ENCODE measurements around the gene SH2D1A. TPM values are rescaled to one million over a fixed set of nuclear protein-coding genes. Genes with fewer than 3 reads are reported as not detected.
"Not testable (repeated sequence)": the region's sequence is repeated elsewhere in the genome, so short reads cannot be mapped to it uniquely, and the experiment has no call there.

The SH2D1A gene
- total RNA-seq, 1 experiment from 2014 or later, result not detected

GRCh38 chrX:124354648-124355047, 8.3 kb downstream of the SH2D1A start:
- no peak for DNase-seq (ENCODE audit: low spot score)

DNA sequence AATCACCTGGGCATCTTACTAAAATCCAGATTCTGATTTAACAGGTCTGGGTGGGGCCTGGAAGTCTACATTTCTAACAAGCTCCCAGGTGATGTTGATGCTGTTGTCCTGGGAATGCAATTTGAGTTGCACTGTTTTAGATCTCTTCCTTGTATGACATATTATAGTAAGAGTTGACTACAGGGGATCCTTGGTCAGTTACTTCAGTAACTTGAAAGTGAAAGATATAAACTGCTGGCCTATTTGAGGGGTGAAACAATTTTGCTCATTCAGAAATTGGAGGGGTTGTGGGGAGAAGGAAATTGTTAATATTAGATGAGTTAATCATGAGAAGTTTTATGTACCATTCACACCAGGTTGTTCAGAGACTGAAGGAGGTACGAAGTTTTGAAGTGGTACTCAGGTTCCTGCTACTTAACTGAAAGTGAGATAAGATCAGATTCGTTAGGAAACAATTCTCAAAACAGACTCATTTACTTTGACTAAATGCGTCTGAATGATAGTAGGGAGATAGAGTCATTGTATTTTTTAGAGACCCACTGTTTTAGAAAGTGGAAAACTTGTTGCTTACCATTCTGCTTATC, 12.5 kb downstream of the SH2D1A start:
- no peak for DNase-seq (ENCODE audit: low spot score)

- no peak for DNase-seq (ENCODE audit: low spot score)
Measured at GRCh38 chrX:124362072-124362471, 15.7 kb downstream of the SH2D1A start.

DNA sequence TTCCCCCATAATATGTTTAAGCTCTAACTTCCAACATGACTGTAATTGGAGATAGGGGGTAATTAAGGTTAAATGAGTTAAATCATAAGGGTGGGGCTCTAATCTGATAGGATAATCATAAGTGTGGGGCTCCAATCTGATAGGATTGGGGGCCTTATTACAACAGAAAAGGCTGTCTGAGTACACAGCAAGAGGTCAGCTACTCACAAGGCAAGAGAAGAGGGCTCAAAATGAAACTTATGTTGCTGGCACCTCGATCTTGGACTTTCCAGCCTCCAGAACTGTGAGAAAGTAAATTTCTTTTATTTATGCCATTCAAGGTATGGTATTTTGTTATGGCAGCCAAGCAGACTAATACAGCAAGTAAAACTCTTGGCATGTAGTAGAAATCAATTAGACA, 16.4 kb downstream of the SH2D1A start:
- DNase-seq (ENCODE audit: low spot score), result no peak

DNA sequence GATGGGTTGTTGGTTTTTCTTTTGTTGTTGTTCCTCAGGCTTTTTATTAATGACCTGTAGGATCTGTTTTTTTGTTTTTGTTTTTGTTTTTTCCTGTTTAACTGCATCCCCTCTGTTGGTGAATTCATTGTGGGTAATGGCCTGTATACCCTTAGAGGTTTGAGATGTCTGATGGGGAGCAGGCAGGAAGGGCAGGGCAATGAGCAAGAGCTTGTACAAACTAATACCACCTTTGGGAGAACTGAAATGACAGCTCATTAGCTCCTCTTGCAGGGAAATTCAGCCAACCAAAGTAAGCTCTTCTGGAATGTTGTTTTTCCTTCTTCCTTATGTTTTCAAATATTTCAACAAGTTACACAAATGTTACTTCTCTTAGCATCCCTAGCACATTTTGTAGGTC, 23.4 kb downstream of the SH2D1A start:
- DNase-seq (ENCODE audit: low spot score), result no peak

DNA sequence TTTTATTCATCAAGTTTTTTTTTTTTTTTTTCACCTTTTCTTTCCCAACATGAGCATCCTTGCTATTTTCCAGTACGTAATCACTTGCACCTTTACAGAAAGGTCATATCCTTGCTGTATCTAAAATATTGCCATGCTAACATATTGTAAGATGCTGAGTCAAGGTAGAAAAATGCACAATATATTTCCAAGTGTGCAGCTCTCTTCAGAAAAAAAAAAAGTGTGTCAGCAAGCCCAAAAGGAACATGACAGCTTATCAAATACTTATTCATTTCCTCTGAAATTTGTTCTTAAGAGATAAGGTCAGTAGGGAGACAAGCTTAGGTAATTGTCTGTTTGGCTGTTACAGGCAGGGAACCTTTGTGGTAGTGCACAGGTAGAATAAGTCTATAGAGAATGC, 27.0 kb downstream of the SH2D1A start:
- no peak for DNase-seq (ENCODE audit: low spot score)

DNA sequence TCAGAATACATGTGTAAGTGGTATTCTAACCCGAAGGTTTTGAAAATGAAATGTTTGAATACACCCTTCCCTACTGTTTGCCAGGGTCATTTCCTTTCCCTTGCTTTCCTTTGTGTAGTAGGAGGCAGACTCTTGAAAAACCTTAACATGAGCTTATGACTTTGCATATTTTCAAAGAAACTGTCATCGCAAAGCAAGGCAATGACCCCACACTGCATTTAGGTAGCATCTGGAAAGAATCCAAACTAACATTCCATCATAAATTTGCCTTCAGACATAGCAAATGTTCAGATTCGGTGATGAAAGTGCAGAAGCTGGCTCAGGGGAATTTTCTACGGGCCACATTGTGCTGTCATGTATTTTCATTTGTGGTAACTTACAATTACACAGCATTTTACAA, 32.3 kb downstream of the SH2D1A start:
- DNase-seq (ENCODE audit: low spot score), result no peak

DNA sequence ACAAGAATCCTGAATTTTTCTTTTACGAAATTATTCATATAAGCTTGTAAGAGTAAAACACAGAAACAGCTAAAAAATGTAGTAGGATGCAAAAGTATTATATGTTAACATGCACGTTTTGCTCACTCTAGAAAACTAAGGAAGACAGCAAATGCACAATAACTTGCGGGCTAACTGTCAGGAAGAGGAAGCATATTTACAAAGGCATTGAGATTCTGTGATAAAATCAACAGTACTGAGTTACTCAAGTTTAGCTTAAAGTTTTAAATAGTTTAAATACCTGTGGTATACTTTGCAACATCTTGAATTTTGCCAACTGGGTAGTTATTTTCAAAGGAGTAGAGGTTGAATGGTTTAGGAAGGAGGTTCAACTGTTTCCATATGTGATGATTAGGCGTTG, 37.0 kb downstream of the SH2D1A start:
- DNase-seq (ENCODE audit: low spot score), result no peak

- DNase-seq (ENCODE audit: low spot score), result no peak
Measured at GRCh38 chrX:124386401-124386800, 40.0 kb downstream of the SH2D1A start.

GRCh38 chrX:124388562-124388961, 42.2 kb downstream of the SH2D1A start:
- DNase-seq (ENCODE audit: low spot score), result peak; percentile 9

DNA sequence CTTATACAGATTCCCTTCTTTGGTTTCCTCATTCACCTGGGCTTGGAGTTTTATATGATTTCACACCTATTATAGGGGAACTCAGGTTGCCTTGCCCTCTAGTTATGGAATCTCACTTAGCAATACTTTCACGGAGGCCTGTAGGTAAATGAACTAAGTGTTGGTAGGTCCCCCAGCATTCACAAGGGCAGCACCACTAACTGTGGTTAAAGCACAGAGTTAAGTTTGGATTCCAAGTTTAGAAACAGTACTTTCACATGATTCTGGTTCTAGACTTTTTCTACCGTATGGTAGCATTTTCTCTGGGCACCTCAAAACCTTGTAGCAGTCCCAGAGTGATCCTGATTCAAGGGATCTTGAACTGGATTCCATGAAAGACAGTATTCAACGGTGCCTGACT, 46.4 kb downstream of the SH2D1A start:
- no peak for DNase-seq (ENCODE audit: low spot score)

GRCh38 chrX:124393238-124393637, 46.9 kb downstream of the SH2D1A start:
- no peak for DNase-seq (ENCODE audit: low spot score)

GRCh38 chrX:124393659-124394058, 47.3 kb downstream of the SH2D1A start:
- no peak for DNase-seq (ENCODE audit: low spot score)

GRCh38 chrX:124395145-124395880, 49.0 kb downstream of the SH2D1A start:
- no peak for DNase-seq (ENCODE audit: low spot score)

DNA sequence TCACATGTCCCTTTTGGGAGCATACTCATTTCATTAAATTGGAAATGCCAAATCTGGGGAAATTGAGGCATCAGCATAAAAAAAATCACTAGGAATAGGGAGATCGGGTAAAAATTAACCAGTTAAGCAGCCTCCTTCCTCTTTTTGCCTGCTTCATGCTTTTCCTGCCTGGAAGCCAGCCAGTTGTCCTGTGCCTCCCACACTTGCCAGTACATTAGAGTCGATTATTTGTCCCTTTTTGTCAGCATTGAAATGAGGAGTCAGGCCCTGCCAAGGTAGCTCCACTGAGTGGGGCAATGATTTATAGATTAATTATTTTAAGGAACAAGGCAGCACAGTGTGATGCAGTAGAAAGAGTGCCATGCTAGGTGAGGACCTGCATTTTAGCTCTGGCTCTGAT, 55.3 kb downstream of the SH2D1A start:
- no peak for DNase-seq (ENCODE audit: low spot score)

GRCh38 chrX:124405868-124406267, 59.5 kb downstream of the SH2D1A start:
- DNase-seq (ENCODE audit: low spot score), result no peak

DNA sequence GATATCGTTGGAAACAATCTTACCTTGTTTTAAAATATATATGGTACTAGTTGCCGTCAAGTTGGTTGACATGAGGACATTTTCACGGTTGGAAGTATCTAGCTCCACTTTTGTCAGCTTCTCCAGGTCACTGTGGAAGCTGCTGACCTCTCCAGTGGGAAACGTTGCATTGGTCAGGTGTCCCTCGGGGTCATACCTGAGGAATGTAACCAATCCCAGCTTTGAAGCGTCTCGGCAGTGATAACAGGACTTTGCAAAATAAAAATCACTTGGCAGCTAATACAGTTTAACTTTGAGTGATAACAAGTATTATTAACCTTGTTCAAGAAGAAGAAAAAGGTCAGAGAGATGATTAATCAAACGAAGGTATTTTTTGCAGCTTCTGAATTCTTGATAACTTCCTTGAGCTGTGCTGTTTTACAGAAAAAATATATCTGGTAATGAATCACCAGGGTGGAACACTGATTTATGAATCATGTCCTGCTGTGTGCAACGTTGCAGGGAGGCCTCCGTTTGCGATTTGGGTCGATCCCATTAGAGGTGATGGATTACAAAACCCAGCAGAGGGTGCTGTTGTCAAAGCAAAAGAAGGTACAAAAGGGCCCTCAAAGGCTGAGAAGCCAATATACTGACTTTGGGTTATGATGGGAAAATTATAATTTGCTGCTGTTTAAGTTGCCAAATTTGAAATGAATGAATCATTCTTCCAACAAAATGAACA, 60.1 kb downstream of the SH2D1A start:
- peak; percentile 42 for DNase-seq (ENCODE audit: low spot score)

DNA sequence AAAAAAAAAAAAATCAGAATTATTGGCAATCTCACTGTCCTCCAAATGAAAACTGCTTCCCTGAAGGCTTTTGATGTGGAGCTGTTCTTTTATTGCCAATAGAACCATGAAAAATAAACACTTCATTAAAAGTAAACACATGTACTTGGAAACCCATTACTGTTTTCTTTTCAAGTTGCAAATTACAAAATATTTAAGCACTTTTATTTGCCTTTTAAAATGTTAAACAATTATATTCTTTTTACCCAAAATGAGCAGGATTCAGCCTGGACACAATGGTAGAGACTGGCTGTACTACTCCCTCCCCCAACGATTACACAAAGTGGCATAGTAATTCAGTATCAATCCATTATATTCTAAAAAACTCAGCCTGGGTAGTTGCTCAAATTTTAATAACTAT, 60.9 kb downstream of the SH2D1A start:
- no peak for DNase-seq (ENCODE audit: low spot score)

GRCh38 chrX:124408380-124408779, 62.0 kb downstream of the SH2D1A start:
- not testable (repeated sequence) for DNase-seq (ENCODE audit: low spot score)

GRCh38 chrX:124413244-124413643, 66.9 kb downstream of the SH2D1A start:
- DNase-seq (ENCODE audit: low spot score), result no peak

DNA sequence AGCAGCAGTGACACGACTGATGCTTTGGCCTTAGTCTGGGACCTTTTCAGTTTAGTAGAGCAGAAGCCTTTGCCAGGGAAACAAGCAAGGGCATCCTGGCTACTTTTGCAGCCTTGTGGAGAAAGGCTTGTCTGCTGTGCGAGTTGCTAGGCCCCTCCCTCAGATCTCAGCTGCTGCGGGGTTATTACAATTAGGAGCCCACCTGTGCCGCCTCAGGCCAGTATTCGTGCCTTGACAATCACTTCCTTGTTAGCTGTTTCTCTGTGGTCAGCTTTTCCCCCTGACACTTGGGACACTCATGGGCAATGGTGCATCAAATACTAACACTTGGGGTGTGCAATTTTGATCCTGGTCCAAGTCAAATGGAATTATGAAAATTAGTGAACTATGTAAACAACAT, 67.9 kb downstream of the SH2D1A start:
- no peak for DNase-seq (ENCODE audit: low spot score)

DNA sequence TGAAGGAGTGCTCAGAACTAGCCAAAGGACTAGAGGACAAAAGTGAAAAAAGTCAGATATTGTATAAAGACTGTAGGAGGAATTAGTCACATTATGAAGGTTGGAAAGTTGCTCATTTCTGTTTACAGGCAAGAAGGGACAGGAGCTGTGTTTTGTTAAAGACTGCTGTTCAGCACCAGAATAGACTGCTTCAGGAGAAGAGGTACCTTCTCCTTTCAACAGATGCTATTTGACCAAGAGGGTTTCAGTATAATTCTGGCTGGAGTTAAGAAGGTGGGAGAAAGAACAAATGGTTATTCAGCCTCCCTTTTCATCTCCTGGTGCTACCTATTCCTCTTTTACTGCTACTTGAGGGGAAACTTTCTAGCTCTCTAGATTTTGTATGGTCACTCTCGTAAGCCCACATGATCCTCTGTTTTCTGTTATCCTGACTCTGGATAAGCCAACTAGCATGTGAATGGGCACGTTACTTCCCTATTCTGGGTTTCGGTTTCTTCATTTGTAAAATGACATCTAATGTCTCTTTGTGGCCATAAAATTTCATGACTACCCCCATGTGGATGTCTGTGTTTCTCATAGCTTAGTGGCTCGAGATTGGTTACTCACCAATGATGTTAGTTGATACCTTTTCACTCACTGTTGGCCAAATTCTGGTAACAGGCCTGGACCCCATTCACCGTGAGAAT, 68.9 kb downstream of the SH2D1A start:
- no peak for DNase-seq (ENCODE audit: low spot score)
